ENCODE data around the gene PRRC1.

GRCh38 chr5:127514816-127515215 is 2.6 kb upstream of the PRRC1 start:
- TF ChIP-seq CTCF (conservative IDR thresholded peaks at IDR 0.05; ENCODE audit: low read depth, low read length): no peak
- TF ChIP-seq EZH2 (IDR thresholded peaks at IDR 0.05; ENCODE audit: borderline replicate concordance, low read depth, low read length, poor library complexity, severe bottlenecking): no peak

Data from A673 (cell line).